Ishikawa (cell line): Measurements from ENCODE around the gene FXYD5.

ENCODE experiments used
- EGR1 ChIP-seq: IDR thresholded peaks from 2 replicates; pipeline ENCODE4 v1.6.1; 2012
- EP300 ChIP-seq: IDR thresholded peaks from 2 replicates; pipeline ENCODE4 v1.6.1; 2012; ENCODE audit warnings: borderline replicate concordance
- RAD21 ChIP-seq: IDR thresholded peaks from 2 replicates; pipeline ENCODE4 v1.6.1; 2012; ENCODE audit warnings: low read depth
- TAF1 ChIP-seq: IDR thresholded peaks from 2 replicates; pipeline ENCODE4 v1.6.1; 2012; ENCODE audit warnings: low read depth, mild to moderate bottlenecking
- YY1 ChIP-seq: IDR thresholded peaks from 2 replicates; pipeline ENCODE4 v1.6.1; 2012; ENCODE audit warnings: low read depth
- TF ChIP-seq, protein P1 (sequence below): IDR thresholded peaks from 2 replicates; pipeline ENCODE4 v1.6.1; 2012

DNA sequence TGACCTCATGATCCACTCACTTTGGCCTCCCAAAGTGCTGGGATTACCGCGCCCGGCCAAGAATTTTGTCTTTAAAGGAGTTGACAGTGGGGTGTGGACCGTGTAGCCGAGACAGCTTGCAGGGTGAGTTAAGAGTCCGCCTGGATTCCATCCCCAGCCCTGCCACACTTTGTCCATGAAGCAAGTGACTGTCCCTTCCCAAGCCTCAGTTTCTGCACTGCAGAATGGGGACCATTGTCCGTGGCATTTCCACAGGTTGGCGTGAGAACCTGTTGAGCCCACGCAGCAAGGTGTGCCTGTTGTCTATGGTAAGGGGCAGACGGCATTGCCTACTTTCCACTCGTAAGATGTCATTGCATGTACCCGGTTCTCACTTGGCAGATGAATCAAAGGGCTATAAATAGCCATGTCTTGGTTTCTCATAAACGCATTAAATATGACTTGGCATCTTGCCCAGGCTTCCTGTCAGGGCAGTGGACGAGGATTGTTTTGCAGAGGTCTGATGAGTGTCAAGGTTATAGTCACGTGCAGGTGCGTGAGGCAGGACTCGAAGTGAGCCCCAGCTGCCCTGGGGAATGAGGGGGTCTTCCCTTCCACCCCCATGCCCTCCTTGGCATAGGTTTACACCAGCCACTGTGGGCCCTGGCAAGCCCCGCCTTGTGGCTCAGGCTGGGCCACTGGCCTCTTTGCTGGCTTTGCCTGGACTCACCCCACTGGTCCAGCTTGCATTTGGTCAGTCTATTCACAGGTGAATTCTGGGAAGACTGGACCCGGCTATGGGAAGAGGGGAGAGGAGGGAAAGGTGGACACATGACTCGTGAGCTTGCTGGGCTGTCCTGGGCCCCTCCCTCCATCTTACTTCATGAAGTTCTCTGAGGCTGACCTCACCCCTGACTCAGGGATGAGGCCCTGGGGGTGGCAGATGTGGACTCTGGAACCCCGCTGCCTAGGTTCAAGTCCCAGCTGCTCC lies 59.4 kb downstream of the FXYD5 start:
- no peak for TF ChIP-seq TAF1
- TF ChIP-seq, protein P1, sequence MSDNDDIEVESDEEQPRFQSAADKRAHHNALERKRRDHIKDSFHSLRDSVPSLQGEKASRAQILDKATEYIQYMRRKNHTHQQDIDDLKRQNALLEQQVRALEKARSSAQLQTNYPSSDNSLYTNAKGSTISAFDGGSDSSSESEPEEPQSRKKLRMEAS = peak; percentile 74
- TF ChIP-seq EGR1 = no peak
- no peak for TF ChIP-seq RAD21
- TF ChIP-seq EP300 = no peak
- no peak for TF ChIP-seq YY1
